Ishikawa (cell line): ENCODE results near the gene NRBF2.

Experiments
- CEBPB ChIP-seq: IDR thresholded peaks from 2 replicates; pipeline ENCODE4 v1.6.1; 2012
- CREB1 ChIP-seq: IDR thresholded peaks from 2 replicates; pipeline ENCODE4 v1.6.1; 2012; ENCODE audit warnings: low read depth
- EGR1 ChIP-seq: IDR thresholded peaks from 2 replicates; pipeline ENCODE4 v1.6.1; 2012
- EP300 ChIP-seq: IDR thresholded peaks from 2 replicates; pipeline ENCODE4 v1.6.1; 2012; ENCODE audit warnings: borderline replicate concordance
- FOXM1 ChIP-seq: IDR thresholded peaks from 2 replicates; pipeline ENCODE4 v1.6.1; 2012; ENCODE audit warnings: low read depth, borderline replicate concordance
- MAX ChIP-seq: IDR thresholded peaks from 2 replicates; pipeline ENCODE4 v1.6.1; 2012
- NFIC ChIP-seq: IDR thresholded peaks from 2 replicates; pipeline ENCODE4 v1.6.1; 2012
- RAD21 ChIP-seq: IDR thresholded peaks from 2 replicates; pipeline ENCODE4 v1.6.1; 2012; ENCODE audit warnings: low read depth
- REST ChIP-seq: IDR thresholded peaks from 2 replicates; pipeline ENCODE4 v1.6.1; 2012; ENCODE audit warnings: low read depth, mild to moderate bottlenecking
- TAF1 ChIP-seq: IDR thresholded peaks from 2 replicates; pipeline ENCODE4 v1.6.1; 2012; ENCODE audit warnings: low read depth, mild to moderate bottlenecking
- TCF12 ChIP-seq: IDR thresholded peaks from 2 replicates; pipeline ENCODE4 v1.6.1; 2012; ENCODE audit warnings: low read depth
- TEAD4 ChIP-seq: IDR thresholded peaks from 2 replicates; pipeline ENCODE4 v1.6.1; 2012
- USF1 ChIP-seq: IDR thresholded peaks from 2 replicates; pipeline ENCODE4 v1.6.1; 2012
- YY1 ChIP-seq: IDR thresholded peaks from 2 replicates; pipeline ENCODE4 v1.6.1; 2012; ENCODE audit warnings: low read depth
- ZBTB7A ChIP-seq: IDR thresholded peaks from 2 replicates; pipeline ENCODE4 v1.6.1; 2012; ENCODE audit warnings: low read depth

Gene NRBF2

GRCh38 chr10:63137306-63137705 lies 4.2 kb downstream of the NRBF2 start:
- no peak for TF ChIP-seq CREB1
- no peak for TF ChIP-seq USF1
- TF ChIP-seq YY1 = no peak
- no peak for TF ChIP-seq ZBTB7A
- TF ChIP-seq REST = no peak
- no peak for TF ChIP-seq EGR1
- no peak for TF ChIP-seq FOXM1
- TF ChIP-seq RAD21 = no peak
- no peak for TF ChIP-seq EP300
- TF ChIP-seq TCF12 = no peak
- TF ChIP-seq NFIC = no peak
- TF ChIP-seq TEAD4 = no peak
- no peak for TF ChIP-seq MAX
- no peak for TF ChIP-seq CEBPB
- no peak for TF ChIP-seq TAF1

- no peak for TF ChIP-seq ZBTB7A
- TF ChIP-seq TEAD4 = no peak
- no peak for TF ChIP-seq TAF1
- TF ChIP-seq CEBPB = no peak
- TF ChIP-seq EGR1 = no peak
- TF ChIP-seq MAX = no peak
- no peak for TF ChIP-seq EP300
These were observed 6.9 kb downstream of the NRBF2 start for GRCh38 chr10:63140077-63140476.

GRCh38 chr10:63142136-63142535 lies 9.0 kb downstream of the NRBF2 start:
- no peak for TF ChIP-seq EP300
- no peak for TF ChIP-seq CREB1
- no peak for TF ChIP-seq USF1
- TF ChIP-seq EGR1 = no peak
- TF ChIP-seq CEBPB = no peak
- no peak for TF ChIP-seq FOXM1
- no peak for TF ChIP-seq TEAD4
- no peak for TF ChIP-seq NFIC
- TF ChIP-seq REST = no peak
- TF ChIP-seq ZBTB7A = no peak
- no peak for TF ChIP-seq TCF12
- TF ChIP-seq MAX = no peak
- TF ChIP-seq RAD21 = no peak
- no peak for TF ChIP-seq YY1
- TF ChIP-seq TAF1 = no peak

GRCh38 chr10:63143987-63144386 lies 10.9 kb downstream of the NRBF2 start:
- TF ChIP-seq TEAD4 = no peak
- no peak for TF ChIP-seq CREB1
- TF ChIP-seq TAF1 = no peak
- TF ChIP-seq MAX = no peak
- no peak for TF ChIP-seq EP300
- no peak for TF ChIP-seq YY1
- TF ChIP-seq EGR1 = no peak
- TF ChIP-seq USF1 = no peak
- no peak for TF ChIP-seq CEBPB
- TF ChIP-seq FOXM1 = no peak
- TF ChIP-seq RAD21 = no peak
- TF ChIP-seq ZBTB7A = no peak
- TF ChIP-seq TCF12 = no peak
- no peak for TF ChIP-seq NFIC
- TF ChIP-seq REST = no peak
